Thoracic aorta (tissue), 2 donors: ENCODE data around the gene TRIB2. TPM values are rescaled to one million over a fixed set of nuclear protein-coding genes. Genes with fewer than 3 reads are reported as not detected.

Experiments
- ATAC-seq: fragments of 150-250 bp; one replicate; pipeline ENCODE4 v1.8.0; 2017; ENCODE audit warnings: low read depth; ENCODE audit not compliant: insufficient number of reproducible peaks, low FRiP score
- DNase-seq: peaks from one replicate; pipeline ENCODE4 v3.0.0-alpha.2; 2020; ENCODE audit warnings: low spot score
- H3K27ac ChIP-seq, 2 donors: fragments of 200-600 bp; sonication (generic); 1 replicate in 1 of 2; 2 replicates in 1 of 2; pipeline ENCODE4 v1.5.1; 2016; ENCODE audit warnings: mild to moderate bottlenecking in 2 of 2, moderate library complexity in 2 of 2
- H3K27me3 ChIP-seq: fragments of 200-600 bp; sonication (generic); replicated peaks from 2 replicates; pipeline ENCODE4 v1.6.0; 2016; ENCODE audit warnings: mild to moderate bottlenecking; ENCODE audit not compliant: insufficient read depth
- H3K36me3 ChIP-seq: fragments of 200-600 bp; sonication (generic); one replicate; pipeline ENCODE4 v1.5.1; 2016
- H3K4me1 ChIP-seq, 2 donors: fragments of 200-600 bp; sonication (generic); 1 replicate in 1 of 2; 2 replicates in 1 of 2; pipeline versions ENCODE4 v1.5.1 to v1.6.0; 2016; ENCODE audit warnings: low read depth in 2 of 2, mild to moderate bottlenecking in 1 of 2; ENCODE audit not compliant: control insufficient read depth in 1 of 2
- H3K4me3 ChIP-seq: fragments of 200-600 bp; sonication (generic); 2 replicates; pipeline ENCODE4 v1.5.1; 2016; ENCODE audit warnings: mild to moderate bottlenecking
- H3K9me3 ChIP-seq: fragments of 200-600 bp; sonication (generic); 2 replicates; pipeline ENCODE4 v1.5.1; 2016
- total RNA-seq, 2 donors: library from RNA; depleted of rRNA; stranded (reverse); fragments of >200 nt; gene quantifications; one replicate each; pipeline versions ENCODE4 v1.1.0 to v1.2.3, GENCODE V29; 2016
- TF ChIP-seq, protein P1 (sequence below): fragments of 200-600 bp; sonication (generic); IDR thresholded peaks from one replicate; pipeline ENCODE4 v1.5.1; 2019; ENCODE audit warnings: antibody characterized with exemption

Gene TRIB2
- total RNA-seq, 2 donors from 2014 or later = 81.4 to 85.6 TPM

DNA sequence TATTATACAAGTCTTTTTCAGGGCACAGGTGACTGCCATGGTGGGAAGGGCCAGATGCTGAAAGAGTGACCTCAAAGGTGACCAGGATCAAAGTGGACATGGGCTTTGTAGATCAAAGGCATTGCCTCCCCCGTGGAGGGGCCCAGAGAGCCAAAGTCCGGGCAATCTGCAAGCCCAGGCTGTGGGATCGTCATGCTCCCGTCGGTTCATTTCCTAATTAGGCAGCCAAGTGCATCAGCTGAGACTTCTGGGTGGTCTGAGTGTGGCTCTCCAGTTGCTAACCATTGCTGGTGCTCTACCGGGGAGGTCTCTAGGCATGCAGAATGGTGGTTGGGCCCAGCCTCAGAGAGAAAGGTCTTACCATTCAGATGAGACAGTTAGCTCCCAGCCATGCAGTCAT is 61.6 kb downstream of the TRIB2 start:
- no peaks in the 10 kb centered on the region for H3K4me1 ChIP-seq
- TF ChIP-seq, protein P1, sequence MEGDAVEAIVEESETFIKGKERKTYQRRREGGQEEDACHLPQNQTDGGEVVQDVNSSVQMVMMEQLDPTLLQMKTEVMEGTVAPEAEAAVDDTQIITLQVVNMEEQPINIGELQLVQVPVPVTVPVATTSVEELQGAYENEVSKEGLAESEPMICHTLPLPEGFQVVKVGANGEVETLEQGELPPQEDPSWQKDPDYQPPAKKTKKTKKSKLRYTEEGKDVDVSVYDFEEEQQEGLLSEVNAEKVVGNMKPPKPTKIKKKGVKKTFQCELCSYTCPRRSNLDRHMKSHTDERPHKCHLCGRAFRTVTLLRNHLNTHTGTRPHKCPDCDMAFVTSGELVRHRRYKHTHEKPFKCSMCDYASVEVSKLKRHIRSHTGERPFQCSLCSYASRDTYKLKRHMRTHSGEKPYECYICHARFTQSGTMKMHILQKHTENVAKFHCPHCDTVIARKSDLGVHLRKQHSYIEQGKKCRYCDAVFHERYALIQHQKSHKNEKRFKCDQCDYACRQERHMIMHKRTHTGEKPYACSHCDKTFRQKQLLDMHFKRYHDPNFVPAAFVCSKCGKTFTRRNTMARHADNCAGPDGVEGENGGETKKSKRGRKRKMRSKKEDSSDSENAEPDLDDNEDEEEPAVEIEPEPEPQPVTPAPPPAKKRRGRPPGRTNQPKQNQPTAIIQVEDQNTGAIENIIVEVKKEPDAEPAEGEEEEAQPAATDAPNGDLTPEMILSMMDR = no peak
- H3K27ac ChIP-seq = no peak overlapping the region
- ATAC-seq (no peak), DNase-seq (no peak)
- no peaks in the 10 kb centered on the region for H3K36me3 ChIP-seq
- no peaks in the 10 kb centered on the region for H3K9me3 ChIP-seq
- H3K27me3 ChIP-seq = no peaks in the 10 kb centered on the region
- no peak overlapping the region for H3K4me3 ChIP-seq

DNA sequence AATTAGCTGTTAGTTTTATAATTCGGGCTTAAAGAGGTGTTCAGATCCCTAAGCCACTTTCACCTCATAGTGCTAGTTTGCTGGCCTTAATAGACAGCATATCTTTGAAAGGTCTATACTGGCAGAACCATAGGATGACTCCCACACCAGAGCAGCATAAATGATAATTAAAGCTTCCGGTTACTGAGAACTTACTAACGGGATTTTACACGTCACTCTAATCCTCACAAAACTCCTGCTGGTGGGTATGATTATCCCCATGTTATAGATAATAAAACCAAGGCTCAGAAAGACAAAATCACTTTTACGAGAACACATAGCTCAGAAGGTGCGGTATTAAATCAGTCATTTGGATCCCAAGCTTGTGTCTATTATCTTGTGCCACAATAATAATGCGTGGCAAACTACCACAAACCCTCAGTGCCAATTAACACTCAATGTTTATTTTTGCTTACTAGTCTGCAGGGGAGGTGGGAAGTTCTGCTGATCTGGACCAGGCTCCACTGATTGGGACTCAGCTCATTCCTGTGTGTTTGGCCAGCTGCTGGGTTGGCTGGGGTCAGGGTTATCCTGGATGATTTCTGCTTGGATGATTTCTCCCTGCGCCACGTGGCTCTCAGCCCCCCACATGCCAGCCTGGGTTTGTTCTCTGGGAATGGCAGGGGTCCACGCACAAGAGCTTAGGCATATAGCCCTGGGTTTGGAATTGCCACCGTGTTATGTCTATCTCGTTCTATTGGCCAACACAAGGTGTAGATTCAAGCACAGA is 62.3 kb downstream of the TRIB2 start:
- ATAC-seq (no peak), DNase-seq (no peak)
- Histone ChIP-seq H3K4me3 (no peak overlapping the region), H3K36me3 (no peaks in the 10 kb centered on the region), H3K9me3 (no peaks in the 10 kb centered on the region), H3K27ac (no peak overlapping the region), H3K27me3 (no peaks in the 10 kb centered on the region), H3K4me1 (no peaks in the 10 kb centered on the region)
- TF ChIP-seq, protein P1 = no peak

DNA sequence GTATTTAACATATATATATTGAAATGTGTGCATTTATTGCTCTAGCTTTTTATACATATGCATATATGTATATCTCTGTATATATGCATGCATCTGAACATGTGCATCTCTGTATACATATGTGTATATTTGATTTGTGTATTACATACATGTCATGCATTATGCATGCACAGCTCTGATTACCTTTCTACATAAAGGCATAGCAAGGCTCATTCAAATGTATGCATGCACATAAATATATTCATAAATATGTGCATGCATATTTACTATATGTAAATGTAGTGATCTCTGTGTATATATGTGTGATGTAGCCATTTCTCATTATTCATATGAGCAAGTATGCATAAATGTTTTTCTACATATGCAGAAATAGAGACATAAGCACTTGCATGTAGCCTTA is 64.6 kb downstream of the TRIB2 start:
- no peak for DNase-seq
- H3K36me3 ChIP-seq = no peaks in the 10 kb centered on the region
- no peaks in the 10 kb centered on the region for H3K4me1 ChIP-seq
- ATAC-seq = no peak
- H3K9me3 ChIP-seq = no peaks in the 10 kb centered on the region
- TF ChIP-seq, protein P1 = no peak
- no peak overlapping the region for H3K27ac ChIP-seq
- H3K27me3 ChIP-seq = no peaks in the 10 kb centered on the region
- no peak overlapping the region for H3K4me3 ChIP-seq

DNA sequence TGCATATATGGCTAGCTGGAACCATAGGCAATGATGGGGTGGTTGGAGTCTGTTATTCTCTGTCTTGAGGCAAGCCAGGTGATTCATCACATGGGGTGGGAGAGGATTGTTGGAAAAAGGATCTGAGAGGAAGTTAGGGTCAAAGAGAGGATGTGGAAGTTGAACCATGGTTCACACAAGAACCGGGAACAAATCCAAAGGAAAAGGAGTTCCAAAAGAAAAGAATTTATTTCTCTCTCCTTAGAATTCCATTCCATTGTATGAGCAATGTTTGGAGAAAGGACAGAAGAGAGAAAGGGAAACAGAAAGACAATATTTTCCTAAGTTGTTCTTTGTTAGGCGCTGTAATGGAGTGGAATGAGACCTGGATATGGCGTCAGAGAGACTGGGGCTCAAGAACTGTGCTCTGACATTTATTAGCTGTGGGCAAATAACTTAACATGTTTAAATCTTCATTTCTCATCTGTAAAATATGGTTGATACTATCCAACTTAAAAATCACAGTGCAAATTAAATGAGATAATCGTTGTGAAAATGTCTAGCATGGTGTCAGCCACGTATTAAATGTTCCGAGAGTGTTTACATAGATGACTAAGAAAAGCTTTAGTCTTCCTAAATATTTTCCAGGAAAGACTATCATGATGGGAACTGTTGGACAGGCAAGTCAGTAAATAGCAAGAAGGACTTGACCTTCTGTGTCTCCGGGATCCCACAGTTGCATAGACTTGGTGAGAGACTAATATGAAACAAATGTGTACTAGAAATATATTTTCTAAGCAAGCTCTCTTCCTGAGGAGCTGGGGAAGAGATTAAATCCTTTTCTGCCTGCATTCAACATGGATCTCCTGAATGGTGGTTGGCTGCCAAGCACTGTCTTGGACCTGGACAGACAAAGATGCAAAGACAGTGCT is 71.4 kb downstream of the TRIB2 start:
- H3K9me3 ChIP-seq = no peaks in the 10 kb centered on the region
- peak overlapping the region in 1 of 2 donors; percentile 28 for H3K27ac ChIP-seq
- peaks cover 0 to 9% of the 10 kb centered on the region in 2 donors for H3K4me1 ChIP-seq
- H3K4me3 ChIP-seq = peak overlapping the region; percentile 6
- no peaks in the 10 kb centered on the region for H3K27me3 ChIP-seq
- ATAC-seq (no peak), DNase-seq (no peak)
- TF ChIP-seq, protein P1 = no peak
- no peaks in the 10 kb centered on the region for H3K36me3 ChIP-seq

DNA sequence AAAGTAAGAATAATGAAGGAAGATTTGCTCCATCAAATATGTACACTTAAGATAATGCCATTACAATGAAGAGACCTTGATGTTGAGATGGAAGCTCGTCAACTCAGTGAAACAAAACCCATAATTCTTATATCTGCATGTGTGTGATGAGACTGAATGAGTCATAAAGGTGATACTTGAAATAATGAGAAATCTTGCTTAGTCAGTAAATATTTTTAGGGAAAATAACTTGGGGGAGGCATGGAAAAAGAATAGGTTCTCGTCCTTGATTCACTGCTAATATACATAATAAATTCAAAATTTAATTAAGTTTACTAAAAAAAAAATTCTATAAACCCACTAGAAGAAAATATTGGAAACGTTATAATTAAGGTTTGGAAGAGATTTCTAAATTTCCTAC is 75.2 kb downstream of the TRIB2 start:
- ATAC-seq (no peak), DNase-seq (no peak)
- Histone ChIP-seq H3K4me3 (no peak overlapping the region), H3K27me3 (no peaks in the 10 kb centered on the region), H3K36me3 (no peaks in the 10 kb centered on the region), H3K9me3 (no peaks in the 10 kb centered on the region), H3K4me1 (peaks cover 0 to 9% of the 10 kb centered on the region in 2 donors), H3K27ac (no peak overlapping the region)
- TF ChIP-seq, protein P1 = no peak
